Neuronal stem cell (in vitro differentiated cells): ENCODE data around the gene CARMIL1.
"Not testable (repeated sequence)": the region's sequence is repeated elsewhere in the genome, so short reads cannot be mapped to it uniquely, and the experiment has no call there.

Experiments used
- DNase-seq: peaks from one replicate; pipeline ENCODE4 v3.0.0-alpha.2; 2013; ENCODE audit warnings: low spot score
- H2AFZ ChIP-seq: one replicate; pipeline ENCODE4 v1.6.1; 2013; ENCODE audit warnings: mild to moderate bottlenecking, low read length, inconsistent platforms
- H2AK5ac ChIP-seq: 2 replicates; pipeline ENCODE4 v1.6.1; 2013; ENCODE audit warnings: low read depth, mild to moderate bottlenecking, inconsistent platforms, low read length, moderate library complexity, mixed read lengths
- H2BK120ac ChIP-seq: 2 replicates; pipeline ENCODE4 v1.6.1; 2013; ENCODE audit warnings: low read depth, mild to moderate bottlenecking, inconsistent platforms, low read length, moderate library complexity, mixed read lengths
- H2BK12ac ChIP-seq: one replicate; pipeline ENCODE4 v1.6.1; 2013; ENCODE audit warnings: low read length, inconsistent platforms
- H2BK15ac ChIP-seq: 2 replicates; pipeline ENCODE4 v1.6.1; 2013; ENCODE audit warnings: mild to moderate bottlenecking, low read length, inconsistent platforms, mixed read lengths
- H2BK5ac ChIP-seq: one replicate; pipeline ENCODE4 v1.6.1; 2013; ENCODE audit warnings: inconsistent platforms, mild to moderate bottlenecking, low read length, moderate library complexity
- H3K14ac ChIP-seq: one replicate; pipeline ENCODE4 v1.6.1; 2013; ENCODE audit warnings: low read length, inconsistent platforms
- H3K18ac ChIP-seq: 2 replicates; pipeline ENCODE4 v1.6.1; 2013; ENCODE audit warnings: low read length, inconsistent platforms
- H3K23ac ChIP-seq: 2 replicates; pipeline ENCODE4 v1.6.1; 2013; ENCODE audit warnings: low read depth, mild to moderate bottlenecking, mixed read lengths, low read length, inconsistent platforms; ENCODE audit not compliant: poor library complexity
- H3K27ac ChIP-seq: replicated peaks from 3 replicates; pipeline ENCODE4 v1.5.1; 2013; ENCODE audit warnings: low read length, inconsistent platforms
- H3K27me3 ChIP-seq, 3 experiments: 2 replicates each; pipeline ENCODE4 v1.6.1; 2013; ENCODE audit warnings: low read length in 3 of 3, mild to moderate bottlenecking in 2 of 3, inconsistent platforms in 1 of 3, low read depth in 1 of 3, mixed read lengths in 1 of 3, moderate library complexity in 1 of 3; ENCODE audit not compliant: control insufficient read depth in 3 of 3, insufficient read depth in 3 of 3
- H3K36me3 ChIP-seq, 2 donors: replicated peaks in 1 of 2; 2 replicates each; pipeline ENCODE4 v1.6.1; 2013; ENCODE audit warnings: low read length in 2 of 2; ENCODE audit not compliant: control insufficient read depth in 2 of 2, insufficient read depth in 2 of 2
- H3K4ac ChIP-seq: 2 replicates; pipeline ENCODE4 v1.6.1; 2013; ENCODE audit warnings: inconsistent platforms, mild to moderate bottlenecking, low read length, moderate library complexity
- H3K4me1 ChIP-seq, 2 donors: 1 replicate in 1 of 2; 2 replicates in 1 of 2; pipeline ENCODE4 v1.6.1; 2013; ENCODE audit warnings: low read length in 2 of 2, low read depth in 1 of 2; ENCODE audit not compliant: control insufficient read depth in 2 of 2, insufficient read depth in 1 of 2
- H3K4me2 ChIP-seq: one replicate; pipeline ENCODE4 v1.6.1; 2013; ENCODE audit warnings: mild to moderate bottlenecking, low read length, inconsistent platforms; ENCODE audit not compliant: insufficient read depth, poor library complexity, severe bottlenecking
- H3K4me3 ChIP-seq, 2 donors: 2 replicates each; pipeline ENCODE4 v1.5.1; 2013; ENCODE audit warnings: low read length in 2 of 2, mild to moderate bottlenecking in 2 of 2, inconsistent platforms in 1 of 2, moderate library complexity in 1 of 2
- H3K79me1 ChIP-seq: one replicate; pipeline ENCODE4 v1.6.1; 2013; ENCODE audit warnings: low read depth, mild to moderate bottlenecking, inconsistent platforms, low read length, moderate library complexity
- H3K9ac ChIP-seq: one replicate; pipeline ENCODE4 v1.6.1; 2013; ENCODE audit warnings: mild to moderate bottlenecking, low read depth, low read length, inconsistent platforms; ENCODE audit not compliant: poor library complexity
- H3K9me3 ChIP-seq, 2 donors: replicated peaks in 1 of 2; 2 replicates each; pipeline versions ENCODE3 to v1.6.1; 2013; ENCODE audit warnings: low read length in 2 of 2, mild to moderate bottlenecking in 2 of 2, inconsistent platforms in 1 of 2, low read depth in 1 of 2, mixed read lengths in 1 of 2, moderate library complexity in 1 of 2; ENCODE audit not compliant: control insufficient read depth in 2 of 2, insufficient read depth in 1 of 2
- H4K8ac ChIP-seq: one replicate; pipeline ENCODE4 v1.6.1; 2013; ENCODE audit warnings: low read depth, mild to moderate bottlenecking, inconsistent platforms, low read length, moderate library complexity
- H4K91ac ChIP-seq: one replicate; pipeline ENCODE4 v1.6.1; 2013; ENCODE audit warnings: low read length, low read depth, mild to moderate bottlenecking, inconsistent platforms; ENCODE audit not compliant: poor library complexity
- WGBS, 2 donors: extraction: QIAGEN DNeasy Blood & Tissue Kit; methylation state at CpG; one replicate each; pipeline ENCODE4 v1.1.7; 2013; ENCODE audit warnings: missing lambda C conversion rate in 2 of 2, mixed read lengths in 1 of 2; ENCODE audit not compliant: insufficient read length in 2 of 2, insufficient replicate concordance in 1 of 2; ENCODE audit errors: extremely low coverage in 2 of 2; 5-methylcytosine and 5-hydroxymethylcytosine counted together

CARMIL1 gene

GRCh38 chr6:25377664-25378063, 98.5 kb downstream of the CARMIL1 start:
- Histone ChIP-seq H3K27me3 (no peaks in the 10 kb centered on the region), H3K9me3 (no peaks in the 10 kb centered on the region)
- no CpG with 5 or more reads among the region's 1 CpG for WGBS, 2 donors

GRCh38 chr6:25381077-25381476, 101.9 kb downstream of the CARMIL1 start:
- Histone ChIP-seq H4K91ac (no peak overlapping the region), H3K79me1 (no peaks in the 10 kb centered on the region)
- WGBS, 2 donors: no CpG with 5 or more reads among the region's 1 CpG

More at GRCh38 chr6:25377664-25378063, 98.5 kb downstream of the CARMIL1 start:
- Histone ChIP-seq H3K14ac (no peak overlapping the region), H4K91ac (no peak overlapping the region), H4K8ac (no peak overlapping the region), H3K4me2 (no peak overlapping the region), H3K79me1 (no peaks in the 10 kb centered on the region), H2BK15ac (no peak overlapping the region), H3K36me3 (no peaks in the 10 kb centered on the region), H2AK5ac (no peak overlapping the region), H2AFZ (no peak overlapping the region), H3K23ac (no peak overlapping the region), H3K9ac (no peak overlapping the region), H3K27ac (no peak overlapping the region), H3K18ac (no peak overlapping the region), H3K4ac (no peak overlapping the region), H2BK5ac (no peak overlapping the region), H2BK12ac (no peak overlapping the region), H3K4me1 (no peaks in the 10 kb centered on the region), H3K4me3 (no peak overlapping the region), H2BK120ac (no peak overlapping the region)
- no peak for DNase-seq

GRCh38 chr6:25382476-25382875, 103.3 kb downstream of the CARMIL1 start:
- H2AFZ ChIP-seq, H3K18ac ChIP-seq, H3K9ac ChIP-seq, H3K9me3 ChIP-seq, H3K4me2 ChIP-seq, H3K4me1 ChIP-seq, H4K91ac ChIP-seq, H3K4me3 ChIP-seq, H3K79me1 ChIP-seq, H2BK120ac ChIP-seq, H2AK5ac ChIP-seq, H3K23ac ChIP-seq, H3K27me3 ChIP-seq, H3K27ac ChIP-seq, H3K14ac ChIP-seq, DNase-seq, H2BK12ac ChIP-seq, H4K8ac ChIP-seq, H2BK15ac ChIP-seq, H2BK5ac ChIP-seq, H3K36me3 ChIP-seq, H3K4ac ChIP-seq: not testable (repeated sequence)
- WGBS, 2 donors: no CpG with 5 or more reads among the region's 8 CpGs

More at GRCh38 chr6:25381077-25381476, 101.9 kb downstream of the CARMIL1 start:
- H3K27ac ChIP-seq: no peak overlapping the region
- no peaks in the 10 kb centered on the region for H3K4me1 ChIP-seq
- no peaks in the 10 kb centered on the region for H3K36me3 ChIP-seq
- H3K14ac ChIP-seq: no peak overlapping the region
- DNase-seq: no peak
- H3K9ac ChIP-seq: no peak overlapping the region
- H2AK5ac ChIP-seq: no peak overlapping the region
- no peak overlapping the region for H3K4me2 ChIP-seq
- no peak overlapping the region for H2BK120ac ChIP-seq
- no peaks in the 10 kb centered on the region for H3K9me3 ChIP-seq
- H3K4ac ChIP-seq: no peak overlapping the region
- H3K4me3 ChIP-seq: no peak overlapping the region
- H2BK15ac ChIP-seq: no peak overlapping the region
- H2BK5ac ChIP-seq: no peak overlapping the region
- no peak overlapping the region for H2BK12ac ChIP-seq
- no peak overlapping the region for H4K8ac ChIP-seq
- H3K18ac ChIP-seq: no peak overlapping the region
- no peak overlapping the region for H2AFZ ChIP-seq
- no peaks in the 10 kb centered on the region for H3K27me3 ChIP-seq
- H3K23ac ChIP-seq: no peak overlapping the region

GRCh38 chr6:25384234-25384633, 105.1 kb downstream of the CARMIL1 start:
- Histone ChIP-seq H4K8ac (no peak overlapping the region), H2BK120ac (no peak overlapping the region)

More at GRCh38 chr6:25384234-25384633, 105.1 kb downstream of the CARMIL1 start:
- no peak overlapping the region for H3K4me2 ChIP-seq
- no peak overlapping the region for H2AFZ ChIP-seq
- H3K4me1 ChIP-seq: no peaks in the 10 kb centered on the region
- H3K9ac ChIP-seq: no peak overlapping the region
- no peak for DNase-seq
- H2BK12ac ChIP-seq: no peak overlapping the region
- no peak overlapping the region for H2AK5ac ChIP-seq
- no peaks in the 10 kb centered on the region for H3K79me1 ChIP-seq
- H3K4ac ChIP-seq: no peak overlapping the region
- H4K91ac ChIP-seq: no peak overlapping the region
- no peak overlapping the region for H2BK5ac ChIP-seq
- H3K23ac ChIP-seq: no peak overlapping the region
- no peak overlapping the region for H3K27ac ChIP-seq
- no peak overlapping the region for H2BK15ac ChIP-seq
- WGBS, 2 donors: no CpG with 5 or more reads among the region's 7 CpGs
- no peaks in the 10 kb centered on the region for H3K36me3 ChIP-seq
- H3K4me3 ChIP-seq: no peak overlapping the region
- H3K14ac ChIP-seq: no peak overlapping the region
- H3K18ac ChIP-seq: no peak overlapping the region
- no peaks in the 10 kb centered on the region for H3K27me3 ChIP-seq
- no peaks in the 10 kb centered on the region for H3K9me3 ChIP-seq
